Activated T-cell treated with anti-CD3 and anti-CD28 coated beads for 24 hours (primary cell): ENCODE results near the gene ARHGAP40.

Experiments
- DNase-seq: peaks from one replicate; pipeline ENCODE4 v3.0.0-alpha.2; 2020; ENCODE audit warnings: low read depth

ARHGAP40 gene

DNA sequence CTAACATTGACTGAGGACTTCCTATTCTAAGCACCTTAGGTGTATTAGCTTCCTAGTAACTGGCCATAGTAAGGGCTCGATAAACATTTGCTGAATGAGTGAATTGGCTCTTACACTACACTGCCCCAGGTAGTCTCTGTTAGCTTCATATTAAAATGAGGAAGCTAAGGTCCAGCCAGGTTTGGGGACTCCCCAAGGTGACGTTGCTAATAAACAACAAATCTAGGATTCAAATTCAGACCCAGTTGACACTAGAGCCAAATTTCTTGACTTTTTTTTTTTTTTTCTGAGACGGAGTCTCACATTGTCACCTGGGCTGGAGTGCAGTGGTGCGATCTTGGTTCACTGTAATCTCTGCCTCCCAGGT is 16.2 kb downstream of the ARHGAP40 start:
- no peak for DNase-seq

DNA sequence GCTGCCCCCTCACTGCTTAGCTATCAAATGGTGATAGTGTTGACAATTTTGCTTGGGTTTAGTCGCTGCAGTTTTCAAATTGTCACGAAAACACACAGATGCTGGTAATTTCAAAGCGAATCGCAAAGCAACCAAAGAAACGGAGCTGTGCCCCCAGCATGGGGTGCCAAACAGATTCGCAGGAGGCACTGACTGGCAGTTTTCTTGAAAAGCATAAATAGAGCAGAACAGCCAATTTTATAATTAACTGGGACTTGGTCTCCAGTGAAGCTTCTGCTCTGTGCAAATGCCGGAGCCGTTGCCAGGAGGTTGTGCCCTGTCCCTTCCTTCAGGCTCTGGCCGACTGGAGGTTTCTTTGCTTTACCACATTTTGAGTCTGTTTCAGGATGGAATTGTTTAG is 18.8 kb downstream of the ARHGAP40 start:
- no peak for DNase-seq

DNA sequence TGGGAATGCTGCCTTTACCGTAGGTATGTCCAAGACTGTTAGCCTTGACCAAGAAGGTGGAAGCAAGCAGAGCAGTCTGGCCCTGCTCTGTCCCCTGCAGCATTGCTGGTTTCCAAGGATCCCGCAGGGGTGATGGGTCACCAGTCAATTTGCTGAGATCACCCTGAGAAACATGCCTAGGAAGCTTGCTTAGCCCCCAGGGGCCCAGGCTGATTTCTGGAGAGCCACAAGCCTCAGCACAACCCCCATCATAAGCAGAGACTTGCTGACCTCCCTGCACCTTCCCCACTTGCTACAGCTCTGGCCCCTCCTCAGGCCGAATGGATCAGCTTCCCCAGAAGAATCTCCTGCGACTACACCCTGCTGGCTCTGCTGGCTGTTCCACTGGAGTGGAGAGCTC is 21.5 kb downstream of the ARHGAP40 start:
- no peak for DNase-seq

DNA sequence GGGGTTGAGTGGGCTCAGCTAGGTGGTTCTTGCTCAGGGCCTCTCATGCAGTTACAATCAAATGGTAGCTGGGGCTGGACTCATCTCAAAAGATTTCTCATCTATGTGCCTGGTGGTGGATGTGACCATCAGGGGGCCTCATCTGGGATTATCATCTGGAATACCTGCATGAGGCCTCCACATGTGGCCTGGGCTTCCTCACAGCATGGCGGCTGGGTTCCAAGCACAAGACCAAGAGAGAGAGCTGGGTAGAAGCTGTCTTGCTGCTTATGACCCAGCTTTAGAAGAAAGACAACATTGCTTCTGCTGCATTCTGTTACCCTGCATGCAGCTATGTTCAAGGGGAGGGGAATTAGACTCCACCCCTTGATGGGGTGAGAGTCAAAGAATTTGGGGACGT is 22.5 kb downstream of the ARHGAP40 start:
- no peak for DNase-seq

DNA sequence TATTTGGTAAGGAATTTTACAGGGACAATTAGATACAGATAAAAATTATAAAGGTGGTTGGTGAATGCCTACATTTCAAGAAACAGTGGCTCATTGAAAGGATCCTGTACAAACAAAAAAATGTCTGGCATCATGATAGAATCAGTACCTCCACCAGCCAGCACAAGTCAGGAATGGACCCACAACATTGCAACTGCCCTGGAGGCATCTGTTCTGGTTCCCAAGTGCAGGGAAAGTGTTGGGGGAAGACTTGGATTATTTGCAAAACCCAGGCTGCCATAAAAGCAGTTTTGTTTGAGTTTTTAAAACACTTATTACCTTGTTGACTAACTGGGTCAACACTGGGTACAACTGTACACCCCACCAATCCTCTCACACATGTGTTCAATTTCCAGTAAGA is 24.3 kb downstream of the ARHGAP40 start:
- DNase-seq = no peak

DNA sequence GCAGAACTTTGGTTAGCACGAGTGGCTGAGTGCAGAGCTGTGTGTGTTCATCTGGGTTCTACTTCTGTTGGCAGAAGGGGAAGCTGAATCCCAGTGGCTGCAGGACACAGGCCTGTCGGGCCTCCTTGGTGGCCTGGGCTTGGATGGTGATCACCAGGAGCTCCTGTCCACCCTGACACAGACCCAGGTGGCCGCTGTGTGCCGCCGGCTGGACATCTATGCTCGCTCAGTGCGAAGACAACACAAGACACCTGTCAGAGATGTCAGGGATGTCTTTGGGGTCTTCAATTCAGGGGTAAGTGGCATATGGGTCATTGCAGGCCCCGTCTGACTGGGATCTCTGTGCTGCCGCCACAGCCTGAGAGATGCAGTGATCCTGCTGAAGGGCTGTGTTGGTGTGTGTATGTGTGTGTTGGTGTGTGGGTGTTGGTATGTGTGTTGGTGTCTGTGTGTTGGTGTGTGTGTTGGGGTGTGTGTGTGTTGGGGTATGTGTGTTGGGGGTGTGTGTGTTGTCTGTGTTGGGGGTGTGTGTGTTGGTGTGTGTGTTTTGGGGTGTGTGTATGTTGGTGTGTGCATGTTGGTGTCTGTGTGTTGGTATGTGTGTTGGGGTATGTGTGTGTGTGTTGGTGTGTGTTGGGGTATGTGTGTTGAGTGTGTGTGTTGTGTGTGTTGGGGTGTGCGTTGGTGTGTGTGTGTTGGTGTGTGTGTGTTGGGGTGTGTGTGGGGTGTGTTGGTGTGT is 25.5 kb downstream of the ARHGAP40 start:
- DNase-seq = no peak

DNA sequence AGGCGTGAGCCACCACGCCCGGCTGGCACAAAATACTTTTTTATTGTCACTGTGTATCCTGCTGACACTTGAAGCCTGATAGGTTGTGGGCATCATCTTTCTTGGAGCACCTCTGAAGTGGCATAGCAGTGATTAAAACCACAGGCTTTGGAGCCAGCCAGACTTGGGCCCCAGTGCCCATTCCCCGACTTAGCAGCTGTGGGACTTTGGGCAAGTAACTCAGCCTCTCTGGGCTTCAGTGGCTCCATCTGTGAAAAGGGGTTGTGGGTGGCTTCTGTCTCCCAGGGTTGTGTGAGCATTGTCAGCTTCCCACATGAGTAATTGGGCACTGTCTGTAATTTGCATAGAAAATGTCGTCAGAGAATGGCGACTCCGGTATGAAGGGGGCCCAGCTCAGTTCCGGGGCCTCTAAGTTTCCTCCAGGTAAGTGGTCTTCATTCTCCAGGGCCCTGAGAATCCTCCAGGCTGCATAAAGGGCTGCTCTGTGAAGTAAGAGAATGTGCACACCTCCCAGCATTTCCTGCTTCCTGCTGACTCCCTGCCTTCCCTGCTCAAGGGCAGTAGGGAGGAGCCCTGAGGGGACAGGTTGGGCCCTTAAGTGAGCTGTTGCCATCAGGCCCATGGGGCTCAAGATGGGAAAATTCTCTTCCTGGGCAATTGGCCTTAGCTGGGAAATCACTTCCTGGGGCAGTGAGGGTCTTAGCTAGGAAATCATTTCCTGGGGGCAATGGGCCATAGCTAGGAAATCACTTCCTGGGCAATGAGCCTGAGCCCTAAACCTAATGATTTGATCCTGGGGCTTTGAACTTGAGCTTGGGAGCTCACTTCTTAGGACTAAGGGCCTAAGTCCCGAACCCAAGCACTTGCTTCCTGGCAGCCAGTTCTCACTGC is 27.2 kb downstream of the ARHGAP40 start:
- DNase-seq = no peak

DNA sequence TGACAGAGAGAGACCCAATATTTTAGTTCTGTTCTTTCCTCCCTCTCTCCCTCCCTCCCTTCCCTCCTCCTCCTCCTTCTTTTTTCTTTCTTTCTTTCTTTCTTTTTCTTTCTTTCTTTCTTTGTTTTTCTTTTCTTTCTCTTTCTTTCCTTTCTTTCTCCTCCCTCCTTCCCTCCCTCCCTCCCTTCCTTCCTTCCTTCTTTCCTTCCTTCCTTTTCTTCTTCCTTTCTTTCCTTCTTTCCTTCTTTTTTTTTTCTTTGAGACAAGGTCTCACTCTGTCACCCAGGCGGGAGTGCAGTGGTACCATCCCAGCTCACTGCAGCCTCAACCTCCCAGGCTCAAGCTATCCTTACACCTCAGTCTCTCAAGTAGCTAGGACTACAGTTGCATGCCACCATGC is 28.4 kb downstream of the ARHGAP40 start:
- no peak for DNase-seq

DNA sequence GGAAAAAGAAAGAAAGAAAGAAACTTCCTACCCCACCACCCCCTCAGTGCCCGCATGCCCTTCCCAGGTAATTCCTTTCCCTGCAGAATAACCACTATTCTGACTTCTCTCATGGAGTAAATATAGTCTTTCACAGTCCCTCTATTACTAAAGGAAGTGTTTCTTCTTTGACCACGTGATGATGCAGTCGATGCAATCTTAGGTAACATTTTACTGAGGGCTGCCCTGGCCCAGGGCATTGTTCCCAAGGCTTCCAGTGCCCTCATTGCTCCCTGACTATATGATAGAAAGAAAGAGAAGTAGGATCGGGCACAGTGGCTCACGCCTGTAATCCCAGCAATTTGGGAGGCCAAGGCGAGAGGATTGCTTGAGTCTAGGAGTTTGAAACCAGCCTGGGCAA is 29.1 kb downstream of the ARHGAP40 start:
- no peak for DNase-seq

DNA sequence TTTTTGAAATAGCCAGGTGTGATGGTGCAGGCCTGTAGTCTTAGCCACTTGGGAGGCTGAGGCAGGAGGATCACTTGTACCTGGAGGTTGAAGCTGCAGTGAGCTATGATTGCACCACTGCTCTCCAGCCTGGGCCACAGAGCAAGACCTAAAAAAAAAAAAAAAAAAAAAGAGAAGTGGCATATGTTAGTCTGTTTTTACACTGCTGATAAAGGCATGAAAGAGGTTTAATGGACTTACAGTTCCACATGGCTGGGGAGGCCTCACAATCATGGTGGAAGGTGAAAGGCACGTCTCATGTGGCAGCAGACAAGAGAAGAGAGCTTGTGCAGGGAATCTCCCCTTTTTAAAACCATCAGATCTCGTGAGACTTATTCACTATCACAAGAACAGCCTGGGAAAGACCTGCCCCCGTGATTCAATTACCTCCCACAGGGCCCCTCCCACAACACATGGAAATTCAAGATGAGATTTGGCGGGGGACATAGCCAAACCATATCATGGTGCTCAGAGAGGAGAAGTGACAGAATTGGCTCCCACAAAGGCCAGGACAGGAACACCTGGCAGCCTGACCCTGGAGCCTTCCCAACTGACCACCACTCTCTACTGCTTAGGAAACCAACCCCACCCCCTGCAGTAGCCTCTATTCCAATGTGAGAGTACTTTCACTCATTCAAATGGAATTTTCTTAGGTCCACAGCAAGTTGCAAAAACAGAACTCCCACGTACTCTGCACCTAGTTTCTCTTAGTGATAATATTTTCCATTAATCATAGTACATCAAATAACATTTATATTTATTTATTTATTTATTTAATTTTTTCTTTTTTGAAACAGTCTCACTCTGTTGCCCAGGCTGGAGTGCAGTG is 29.8 kb downstream of the ARHGAP40 start:
- no peak for DNase-seq

DNA sequence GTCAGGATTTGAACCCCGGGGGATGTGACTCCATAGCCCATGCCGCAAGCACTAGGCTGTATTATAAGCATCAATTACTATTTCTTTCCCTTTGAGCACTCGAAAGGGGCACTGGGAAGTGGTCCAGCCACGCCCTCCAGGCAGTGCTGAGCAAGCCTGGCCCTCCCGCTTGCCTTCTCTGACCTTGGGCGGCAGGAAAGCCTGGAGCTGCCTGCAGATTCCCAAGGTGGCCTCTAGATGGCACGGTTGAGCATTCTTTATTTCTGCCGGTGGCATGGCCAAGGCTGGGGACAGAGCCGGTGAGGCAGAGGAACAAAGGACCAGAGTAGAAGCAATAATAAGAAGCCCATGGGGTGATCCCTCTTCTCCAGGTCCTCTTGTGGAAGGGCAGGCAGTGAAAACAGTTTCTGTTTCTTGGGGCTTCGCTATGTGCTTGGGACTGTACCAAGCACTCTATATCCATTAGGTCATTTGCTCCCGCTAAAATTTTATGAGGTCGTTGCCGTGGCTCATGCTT is 32.0 kb downstream of the ARHGAP40 start:
- DNase-seq = peak; percentile 50

DNA sequence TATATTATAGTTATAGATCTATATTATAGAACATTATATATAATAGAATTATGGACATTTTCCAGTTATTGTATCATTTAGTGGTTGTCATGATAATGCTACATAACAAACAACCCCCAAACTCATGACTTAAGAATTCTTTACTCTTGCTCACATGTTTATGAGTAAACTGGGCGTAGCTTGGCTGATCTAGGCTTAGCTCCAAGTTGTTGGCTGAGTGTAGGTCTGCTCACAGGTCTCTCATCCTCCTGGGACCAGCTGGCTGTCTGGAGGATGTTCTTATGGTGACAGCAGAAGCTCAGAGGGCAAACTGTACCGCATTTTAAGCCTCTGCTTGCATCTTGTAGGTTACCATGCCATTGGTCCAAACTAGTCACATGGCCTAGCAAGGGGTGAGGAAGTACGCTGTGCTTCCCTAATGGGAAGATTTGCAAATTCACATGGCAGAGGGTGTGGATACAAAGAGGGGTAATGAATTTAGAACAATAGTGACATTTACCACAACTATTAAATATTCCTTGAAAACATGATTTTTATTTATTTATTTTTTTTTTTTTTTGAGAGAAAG is 34.2 kb downstream of the ARHGAP40 start:
- DNase-seq = no peak

DNA sequence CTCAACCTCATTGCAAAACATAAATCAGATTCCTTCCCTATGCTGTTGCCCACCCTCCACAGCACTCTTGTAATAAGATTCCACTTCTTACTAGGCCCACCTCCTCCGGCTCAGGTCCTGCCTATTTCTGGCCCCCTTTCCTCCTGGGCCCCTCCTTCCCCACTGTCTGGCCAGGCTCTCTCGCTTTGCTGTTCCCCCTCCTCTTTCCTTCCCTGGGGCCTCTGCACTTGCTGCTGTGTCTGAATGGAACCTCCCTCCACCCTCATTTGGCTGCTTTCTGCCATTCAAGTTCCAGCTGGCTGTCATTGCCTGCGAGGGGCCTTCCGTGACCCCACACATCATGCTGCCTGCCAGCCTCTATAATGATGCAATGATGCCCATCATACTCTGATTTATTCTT is 38.9 kb downstream of the ARHGAP40 start:
- no peak for DNase-seq

DNA sequence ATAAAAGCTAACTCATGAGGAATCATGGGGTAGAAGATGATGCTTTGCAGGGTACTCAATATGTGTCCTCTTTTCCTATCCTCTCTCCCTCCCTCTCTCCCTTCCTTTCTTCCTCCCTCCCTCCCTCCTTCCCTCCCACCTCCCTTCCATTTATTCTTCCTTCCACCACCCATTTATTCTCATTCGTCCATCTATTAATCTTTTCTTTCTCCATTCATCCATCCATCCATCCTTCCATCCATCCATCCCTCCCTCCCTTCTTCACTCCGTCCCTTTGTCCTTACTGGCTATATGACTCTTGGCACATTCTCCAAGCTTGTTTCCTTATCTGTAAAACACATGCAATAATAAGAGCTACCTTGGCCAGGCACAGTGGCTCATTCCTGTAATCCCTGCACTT is 40.9 kb downstream of the ARHGAP40 start:
- no peak for DNase-seq

DNA sequence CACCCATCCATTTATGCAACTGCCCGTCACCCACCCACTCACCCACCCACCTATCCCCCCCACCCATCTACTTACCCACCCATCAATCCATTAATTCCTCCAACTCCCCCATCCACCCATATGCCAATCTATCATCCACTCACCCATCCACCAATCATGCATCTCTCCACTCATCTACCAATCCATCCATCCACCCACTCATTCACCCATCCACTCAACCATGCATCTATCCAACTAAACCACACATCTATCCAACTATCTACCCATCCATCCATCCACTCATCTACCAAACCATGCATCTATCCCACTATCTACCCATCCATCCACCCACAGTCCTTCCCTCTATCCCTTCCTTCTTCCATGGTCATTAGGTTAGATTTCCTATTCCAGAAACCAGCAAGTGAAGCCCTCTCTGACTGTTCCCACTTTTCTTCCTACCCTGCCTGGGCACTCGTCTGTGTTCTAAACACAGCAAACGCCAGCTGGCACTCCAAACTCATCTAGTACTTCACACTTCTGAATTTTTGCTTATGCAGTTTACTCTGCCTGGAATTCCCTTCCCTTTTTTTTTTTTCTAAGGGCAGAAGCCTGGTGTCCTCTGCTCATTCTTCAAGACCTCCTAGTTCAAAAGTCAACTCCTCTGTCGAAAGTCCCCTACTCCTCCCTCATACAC is 43.1 kb downstream of the ARHGAP40 start:
- DNase-seq = no peak

DNA sequence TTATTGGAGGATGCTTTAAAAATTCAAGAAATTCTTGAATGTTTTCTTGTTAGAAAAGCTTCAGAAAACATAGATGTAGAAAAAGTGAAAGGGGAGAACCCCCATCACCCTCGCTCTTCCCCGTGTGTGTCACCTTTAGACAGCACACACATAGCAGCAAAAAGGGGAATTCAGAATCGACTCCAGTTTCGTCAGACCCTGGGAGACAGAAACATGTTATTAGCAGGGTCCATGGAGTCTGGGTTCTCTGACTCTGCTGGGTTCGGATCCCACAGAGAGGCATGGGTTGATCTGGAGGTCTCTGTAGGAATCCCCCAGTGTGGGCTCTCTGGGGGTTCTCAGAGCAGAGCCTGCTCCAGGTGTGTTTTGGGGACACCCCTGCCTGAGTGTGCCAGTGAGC is 43.7 kb downstream of the ARHGAP40 start:
- DNase-seq = no peak

DNA sequence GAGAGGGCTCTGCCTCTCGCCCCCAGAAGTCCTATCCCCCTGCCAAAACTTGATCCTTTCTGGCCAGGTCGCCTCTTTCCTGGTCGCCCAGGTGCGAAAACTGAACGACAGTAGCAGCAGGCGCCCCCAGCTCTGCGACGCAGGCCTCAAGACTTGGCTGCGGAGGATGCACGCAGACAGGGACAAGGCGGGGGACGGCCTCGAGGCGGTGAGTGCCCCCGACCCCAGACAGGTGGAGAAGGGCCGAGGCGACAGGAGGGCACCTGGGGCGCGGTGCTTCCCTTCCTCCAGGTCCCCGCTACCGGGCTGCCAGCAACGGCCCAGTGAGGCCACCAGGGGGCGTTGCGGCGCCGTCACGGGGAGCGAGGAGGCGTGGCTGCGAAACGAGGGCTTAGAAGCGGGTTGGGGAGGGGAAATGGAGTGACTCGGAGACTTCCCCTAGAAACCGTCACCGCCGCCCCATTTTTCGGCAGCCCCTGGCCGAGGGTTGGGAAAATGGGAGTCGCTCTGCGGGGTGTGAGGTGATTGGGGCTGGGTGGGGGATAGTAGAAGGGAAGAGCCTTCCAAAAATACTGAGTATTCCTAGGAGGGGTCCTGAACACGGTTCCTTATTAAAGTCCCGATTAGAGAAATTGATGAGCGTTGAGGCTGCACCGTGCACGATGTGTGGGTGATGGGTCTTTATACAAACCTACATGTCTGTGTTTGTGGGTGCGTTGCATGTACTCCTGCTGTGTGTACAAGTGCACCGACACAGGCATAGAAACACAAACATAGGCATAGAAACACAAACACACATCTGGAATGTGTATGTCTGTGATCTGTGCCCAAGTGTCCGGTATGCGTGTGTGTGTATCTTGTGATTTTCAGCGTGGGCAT is 44.6 kb downstream of the ARHGAP40 start:
- peak; percentile 88 for DNase-seq

DNA sequence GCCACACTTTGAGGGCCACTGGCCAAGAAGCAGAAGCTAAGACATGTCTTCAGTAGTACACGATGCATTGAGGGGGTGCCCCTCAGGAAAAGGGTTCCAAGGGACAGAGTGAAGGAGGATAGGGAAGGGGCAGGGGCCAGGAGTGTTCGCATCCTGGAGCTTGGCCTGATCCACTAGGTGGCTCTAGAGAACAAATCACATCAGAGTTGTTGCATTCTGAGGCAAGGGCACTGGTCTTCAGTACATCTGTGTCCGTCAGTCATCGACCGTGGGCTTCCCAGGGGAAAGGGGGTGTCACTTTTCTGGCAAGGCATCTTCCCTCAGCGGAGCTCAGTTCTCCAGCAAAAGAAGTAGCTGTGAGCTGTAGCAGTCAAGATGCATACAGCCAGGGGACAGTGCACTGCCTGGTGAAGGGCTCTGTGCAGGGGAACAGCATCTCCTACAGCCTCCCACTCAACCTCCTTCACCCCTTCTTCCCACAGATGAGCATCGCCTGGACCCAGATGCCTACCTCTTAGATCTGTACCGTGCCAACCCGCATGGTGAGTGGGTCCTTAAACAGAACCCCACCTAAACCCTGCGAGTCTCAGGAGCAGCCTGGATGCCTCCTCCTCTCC is 47.8 kb downstream of the ARHGAP40 start:
- DNase-seq = no peak

DNA sequence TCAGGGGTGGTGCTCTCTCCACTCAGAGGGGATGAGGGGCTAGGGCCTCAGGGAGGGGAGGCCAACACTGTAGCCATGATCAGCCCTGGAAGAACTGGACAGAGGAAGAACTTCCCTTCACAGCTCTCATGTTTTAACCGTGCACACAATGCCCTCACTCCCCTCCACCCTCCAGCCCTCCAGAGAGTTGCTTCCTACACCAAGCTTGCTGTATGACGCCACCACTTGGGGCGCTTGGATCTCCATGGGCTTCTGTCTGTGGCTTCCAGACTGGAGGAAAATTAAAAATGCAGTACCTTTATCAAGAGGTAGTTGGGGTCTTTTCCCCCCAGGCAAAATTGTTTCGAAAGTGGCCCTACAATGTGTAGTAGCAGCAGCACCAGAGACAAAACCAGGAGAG is 48.4 kb downstream of the ARHGAP40 start:
- no peak for DNase-seq

DNA sequence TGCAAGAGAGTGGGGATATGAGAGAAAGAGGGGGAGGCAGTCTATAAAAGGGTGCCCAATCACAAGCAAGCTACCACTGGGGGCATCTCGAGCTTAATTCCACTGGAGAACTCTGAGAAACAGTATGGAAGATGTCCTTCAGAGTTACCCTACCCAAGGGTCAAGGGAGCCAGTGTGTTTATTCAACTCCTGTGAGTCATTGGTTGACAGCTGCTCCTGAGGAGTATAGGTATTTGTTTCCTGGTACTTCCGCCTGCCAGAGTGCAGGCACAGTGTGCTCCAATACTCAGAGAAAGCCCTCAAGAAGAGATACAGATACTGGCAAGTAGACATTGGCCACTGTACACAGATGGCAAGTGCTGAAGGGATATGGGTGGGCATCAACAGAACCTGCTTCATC is 49.5 kb downstream of the ARHGAP40 start:
- DNase-seq = no peak
